Pericardium fibroblast (primary cell): ENCODE data around the gene AP5B1. TPM values are rescaled to one million over a fixed set of nuclear protein-coding genes. Genes with fewer than 3 reads are reported as not detected.

ENCODE experiments used
- total RNA-seq: library from RNA; depleted of rRNA; stranded (reverse); fragments of >200 nt; gene quantifications from 2 replicates; pipeline ENCODE4 v1.2.3, GENCODE V29; 2015

Gene AP5B1
- total RNA-seq = 8.9 and 13.4 TPM in 2 replicates

GRCh38 chr11:65780770-65781151, at the start of gene AP5B1:
TSS of gene AP5B1 (minus strand) at chr11:65780976. CDS start at chr11:65780591, 385 bp downstream.

DNA sequence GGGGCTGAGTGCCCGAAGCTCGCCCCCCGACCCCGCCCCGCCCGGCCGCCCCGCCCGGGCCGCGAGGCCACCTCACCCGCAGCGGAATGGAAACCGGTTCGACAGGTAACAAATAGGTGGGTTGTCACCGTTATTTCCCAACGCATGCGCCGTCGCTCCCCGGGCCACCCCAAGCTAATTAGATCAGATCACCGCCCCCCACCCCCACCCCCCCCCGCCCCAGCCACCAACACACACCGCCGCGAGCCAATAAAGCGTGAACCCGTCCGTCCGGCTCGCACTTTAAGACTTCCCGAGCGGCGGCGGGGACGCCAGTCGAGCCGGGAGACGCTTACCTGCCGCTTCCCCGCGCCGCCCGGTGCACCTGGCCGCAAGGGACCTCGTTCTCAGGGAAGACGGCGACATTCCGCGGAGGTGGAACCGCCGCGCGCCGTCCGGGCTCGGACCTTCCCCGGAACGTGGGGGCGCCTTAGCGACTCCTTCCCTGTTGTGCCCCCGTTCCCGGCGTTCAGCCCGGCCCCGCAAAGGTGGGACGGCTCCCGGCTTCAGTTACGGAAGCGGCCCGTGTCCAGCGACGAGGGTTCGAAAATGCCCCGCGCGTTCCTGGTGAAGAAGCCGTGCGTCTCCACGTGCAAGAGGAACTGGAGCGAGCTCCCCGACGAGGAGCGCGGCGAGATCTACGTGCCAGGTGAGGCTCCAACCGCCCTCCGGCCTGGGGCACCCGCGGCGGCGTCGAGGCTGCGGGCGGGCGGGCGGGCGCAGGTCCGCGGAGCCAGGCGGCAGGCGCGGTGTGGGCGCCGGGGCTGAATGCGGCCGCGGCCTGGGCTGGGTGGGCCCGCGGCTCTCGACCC, 6.2 kb upstream of the AP5B1 start, which contains the start of gene OVOL1:
Gene OVOL1 (plus strand): TSS at position 278 of the 851 bp plus-strand sequence. CDS start 311 bp downstream, at position 589.

Other genes starting within 250 kb of the AP5B1 start
- gene LTBP3, start 222.6 kb downstream of the AP5B1 start, total RNA-seq = 165 and 206 TPM in 2 replicates
- gene ZNRD2, start 210.5 kb downstream of the AP5B1 start, total RNA-seq = 37.1 and 50.3 TPM in 2 replicates
- 63.5 and 65.5 TPM in 2 replicates for gene FAM89B, start 208.4 kb downstream of the AP5B1 start, total RNA-seq
- gene EHBP1L1, start 204.9 kb downstream of the AP5B1 start, total RNA-seq = 37.3 and 97.9 TPM in 2 replicates
- 0.09 and 1.2 TPM in 2 replicates for gene KCNK7, start 185.2 kb downstream of the AP5B1 start, total RNA-seq
- 28.9 and 30.2 TPM in 2 replicates for gene MAP3K11, start 166.8 kb downstream of the AP5B1 start, total RNA-seq
- 29.4 and 35.4 TPM in 2 replicates for gene PCNX3, start 165.2 kb downstream of the AP5B1 start, total RNA-seq
- 15.8 and 28.9 TPM in 2 replicates for gene SIPA1, start 142.9 kb downstream of the AP5B1 start, total RNA-seq
- gene RELA, start 118.1 kb downstream of the AP5B1 start, total RNA-seq = 36.7 and 42.9 TPM in 2 replicates
- 24.8 and 29.6 TPM in 2 replicates for gene KAT5, start 68.7 kb downstream of the AP5B1 start, total RNA-seq
- 52.8 and 80.4 TPM in 2 replicates for gene RNASEH2C, start 60.2 kb downstream of the AP5B1 start, total RNA-seq
- not detected in 2 replicates for gene OVOL1, start 6.1 kb upstream of the AP5B1 start, total RNA-seq
- 1.1 and 2.4 TPM in 2 replicates for gene SNX32, start 53.0 kb upstream of the AP5B1 start, total RNA-seq
- gene CFL1, start 77.2 kb upstream of the AP5B1 start, total RNA-seq = 674 and 1,158 TPM in 2 replicates
- 25.0 and 48.3 TPM in 2 replicates for gene MUS81, start 79.5 kb upstream of the AP5B1 start, total RNA-seq
- gene EFEMP2, start 91.8 kb upstream of the AP5B1 start, total RNA-seq = 173 and 216 TPM in 2 replicates
- gene CTSW, start 98.9 kb upstream of the AP5B1 start, total RNA-seq = not detected in 2 replicates
- 160 and 177 TPM in 2 replicates for gene FIBP, start 107.5 kb upstream of the AP5B1 start, total RNA-seq
- gene CCDC85B, start 109.7 kb upstream of the AP5B1 start, total RNA-seq = 116 and 144 TPM in 2 replicates
- 4.9 and 8.5 TPM in 2 replicates for gene FOSL1, start 119.4 kb upstream of the AP5B1 start, total RNA-seq
- 16.1 and 18.1 TPM in 2 replicates for gene C11orf68, start 138.1 kb upstream of the AP5B1 start, total RNA-seq
- gene DRAP1, start 138.4 kb upstream of the AP5B1 start, total RNA-seq = 84.4 and 99.7 TPM in 2 replicates
- gene TSGA10IP, start 164.5 kb upstream of the AP5B1 start, total RNA-seq = not detected in 2 replicates
- 21.1 and 42.0 TPM in 2 replicates for gene SART1, start 180.8 kb upstream of the AP5B1 start, total RNA-seq
- 16.4 and 21.5 TPM in 2 replicates for gene EIF1AD, start 221.2 kb upstream of the AP5B1 start, total RNA-seq
- gene BANF1, start 221.5 kb upstream of the AP5B1 start, total RNA-seq = 59.3 and 101 TPM in 2 replicates
- 0.70 TPM in 1 of 2 replicates, not detected in the other for gene CST6, start 231.0 kb upstream of the AP5B1 start, total RNA-seq
- not detected in 2 replicates for gene CATSPER1, start 245.5 kb upstream of the AP5B1 start, total RNA-seq